HepG2 (cell line): Measurements from ENCODE around the gene CAPRIN2.

Experiments used
- FOXK2 ChIP-seq: fragments of 450-650 bp; IDR thresholded peaks from 2 replicates; pipeline ENCODE4 v1.6.1; 2016
- NR2F2 ChIP-seq: IDR thresholded peaks from 2 replicates; pipeline ENCODE4 v1.6.1; 2012; ENCODE audit warnings: low read depth, inconsistent platforms, borderline replicate concordance
- RBAK ChIP-seq: sonication (generic); formaldehyde crosslinking; IDR thresholded peaks from 2 replicates; pipeline ENCODE4 v1.5.1; 2020; ENCODE audit warnings: mild to moderate bottlenecking, missing genetic modification reagents
- ZNF282 ChIP-seq: fragments of 450-650 bp; IDR thresholded peaks from 2 replicates; pipeline ENCODE4 v1.6.1; 2018; ENCODE audit not compliant: partially characterized antibody
- ZNF790 ChIP-seq: sonication (generic); formaldehyde crosslinking; IDR thresholded peaks from 2 replicates; pipeline ENCODE4 v1.8.0; 2022; ENCODE audit warnings: missing genetic modification reagents, mild to moderate bottlenecking, borderline replicate concordance

DNA sequence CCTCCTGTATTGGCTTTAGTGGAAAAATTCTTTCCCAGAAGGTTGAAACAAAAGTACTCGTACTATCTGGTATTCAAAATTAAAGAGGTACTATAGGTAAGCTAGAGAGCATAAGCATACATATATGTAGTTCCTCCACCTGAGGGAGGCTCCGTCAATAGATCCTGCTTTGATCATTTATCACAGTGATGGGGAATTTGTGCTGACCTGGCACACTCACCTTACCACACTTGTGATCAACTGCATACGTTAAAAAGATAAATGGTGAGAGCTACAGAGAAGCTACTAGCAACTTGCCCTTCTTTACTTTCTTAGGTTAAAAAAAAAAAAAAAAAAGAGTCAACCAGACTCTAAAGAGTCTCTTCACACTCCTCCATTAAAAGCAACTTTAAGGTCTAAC, 2.5 kb downstream of the CAPRIN2 start:
- TF ChIP-seq FOXK2, result no peak
- no peak for TF ChIP-seq RBAK (CRISPR knock-in tag)
- TF ChIP-seq ZNF282, result no peak
- no peak for TF ChIP-seq NR2F2
- no peak for TF ChIP-seq ZNF790 (CRISPR knock-in tag)
